PC-3 (cell line): ENCODE measurements around the gene NTM. TPM values are rescaled to one million over a fixed set of nuclear protein-coding genes. Genes with fewer than 3 reads are reported as not detected.

ENCODE experiments used
- ATAC-seq: fragments of 200-7000 bp; cut with Tn5 transposase; 2 replicates; pipeline ENCODE4 v1.9.1; 2020; ENCODE audit warnings: mild to moderate bottlenecking, moderate library complexity
- BruUV-seq: library from RNA; stranded (reverse); fragments of 400-500 nt; replicated peaks from 2 replicates; lab custom pipeline; 2021; lab: Mats Ljungman, UMichigan
- CTCF ChIA-PET: fragments of 300-600 bp; sonication (Branson Sonifier 250); formaldehyde crosslinking; loops from one replicate; lab custom pipeline; 2022; ENCODE audit warnings: antibody characterized with exemption; lab: Charles Lee
- POLR2A ChIA-PET: fragments of 300-600 bp; sonication (Branson Sonifier 250); formaldehyde crosslinking; loops from one replicate; lab custom pipeline; 2022; ENCODE audit warnings: antibody characterized with exemption; ENCODE audit not compliant: unreplicated experiment; lab: Charles Lee
- DNase-seq: peaks from one replicate; pipeline ENCODE4 v3.0.0-alpha.2; 2015
- H2AFZ ChIP-seq: fragments of 300-600 bp; sonication (generic); 2 replicates; pipeline ENCODE4 v1.6.0; 2016; ENCODE audit warnings: antibody characterized with exemption, low read length
- H3F3A ChIP-seq: fragments of 300-600 bp; sonication (generic); one replicate; pipeline ENCODE4 v1.6.0; 2017; ENCODE audit warnings: antibody characterized with exemption, low read length, control low read depth, mild to moderate bottlenecking; ENCODE audit not compliant: unreplicated experiment
- H3K27ac ChIP-seq: fragments of 300-600 bp; sonication (generic); 2 replicates; pipeline ENCODE4 v1.5.1; 2016; ENCODE audit warnings: mild to moderate bottlenecking, low read length
- H3K27me3 ChIP-seq: fragments of 300-600 bp; sonication (generic); 2 replicates; pipeline ENCODE4 v1.6.1; 2016; ENCODE audit warnings: low read length, mixed read lengths
- H3K36me3 ChIP-seq: fragments of 300-600 bp; sonication (generic); 2 replicates; pipeline ENCODE4 v1.6.1; 2016; ENCODE audit warnings: low read depth, mixed run types, low read length, mixed read lengths
- H3K4me1 ChIP-seq: fragments of 300-600 bp; sonication (generic); 2 replicates; pipeline ENCODE4 v1.5.1; 2016; ENCODE audit warnings: low read length; ENCODE audit not compliant: insufficient read depth
- H3K4me2 ChIP-seq: fragments of 300-600 bp; sonication (generic); 2 replicates; pipeline ENCODE4 v1.6.0; 2016; ENCODE audit warnings: low read length
- H3K4me3 ChIP-seq: fragments of 300-600 bp; sonication (generic); 2 replicates; pipeline ENCODE4 v1.5.1; 2016; ENCODE audit warnings: mild to moderate bottlenecking, low read length, mixed read lengths
- H3K79me2 ChIP-seq: fragments of 300-600 bp; sonication (generic); 2 replicates; pipeline ENCODE4 v1.6.1; 2017; ENCODE audit warnings: low read length, mixed read lengths
- H3K9ac ChIP-seq: fragments of 300-600 bp; sonication (generic); 2 replicates; pipeline ENCODE4 v1.6.0; 2016; ENCODE audit warnings: mild to moderate bottlenecking, low read length
- H3K9me2 ChIP-seq: fragments of 300-600 bp; sonication (generic); replicated peaks from 2 replicates; pipeline ENCODE4 v1.6.1; 2016; ENCODE audit warnings: mixed run types, low read length, mixed read lengths
- H3K9me3 ChIP-seq: fragments of 300-600 bp; sonication (generic); 2 replicates; pipeline ENCODE4 v1.6.1; 2016; ENCODE audit warnings: low read length, mixed read lengths
- H4K20me1 ChIP-seq: fragments of 300-600 bp; sonication (generic); 2 replicates; pipeline ENCODE4 v1.6.1; 2016; ENCODE audit warnings: low read length, mixed read lengths
- EZH2 ChIP-seq: fragments of 300-600 bp; sonication (generic); IDR thresholded peaks from one replicate; pipeline ENCODE4 v1.6.1; 2017; ENCODE audit warnings: antibody characterized with exemption, mild to moderate bottlenecking, low read length; ENCODE audit not compliant: unreplicated experiment
- EZH2phosphoT487 ChIP-seq: fragments of 300-600 bp; sonication (generic); IDR thresholded peaks from 2 replicates; pipeline ENCODE4 v1.6.1; 2018; ENCODE audit warnings: mild to moderate bottlenecking, antibody characterized with exemption, low read length, borderline replicate concordance
- intact Hi-C: fragments of 100-400 bp; cut with micrococcal nuclease; formaldehyde crosslinking; loops from 2 replicates; pipeline ENCODE4 v1.9.0; 2023
- total RNA-seq: library from RNA; depleted of rRNA; stranded (reverse); fragments of >200 nt; gene quantifications from 2 replicates; pipeline ENCODE4 v1.2.3, GENCODE V29; 2014
- TF ChIP-seq, protein P1 (sequence below): fragments of 300-600 bp; sonication (generic); conservative IDR thresholded peaks from 2 replicates; pipeline ENCODE4 v1.5.1; 2017; ENCODE audit warnings: antibody characterized with exemption, low read depth, mild to moderate bottlenecking, low read length

NTM gene
- total RNA-seq, 1 experiment from 2014 or later: not detected

DNA sequence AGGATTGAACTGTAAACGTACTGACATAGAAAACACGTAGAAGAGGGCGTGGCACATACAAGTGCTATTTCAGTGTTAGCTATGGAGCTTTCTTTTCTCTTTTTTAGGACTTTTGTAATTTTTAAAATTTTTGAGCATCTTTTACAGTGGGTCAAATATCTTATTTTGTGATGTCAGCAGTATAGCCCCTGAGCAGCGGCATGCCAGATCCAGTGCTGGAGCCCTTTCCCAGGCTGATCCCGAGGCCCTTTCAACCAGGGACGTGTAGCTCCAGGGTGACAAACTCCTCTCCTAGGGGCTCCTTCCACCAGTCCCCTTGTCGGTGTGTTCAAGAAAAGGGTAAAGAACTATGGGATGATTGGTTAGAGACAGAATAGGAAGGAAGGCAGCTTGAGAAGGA, 777.0 kb downstream of the NTM start:
- ATAC-seq (no peak), DNase-seq (no peak)
- H3K9me3 ChIP-seq: peaks cover 3% of the 10 kb centered on the region; the same call in 1 of the 2 replicates
- H3K27ac ChIP-seq: no peak overlapping the region
- H3K9ac ChIP-seq: no peak overlapping the region
- no peak overlapping the region for H3K4me3 ChIP-seq
- H3K4me2 ChIP-seq: no peak overlapping the region
- ChIA-PET POLR2A (no interaction called here), CTCF (no interaction called here)
- BruUV-seq: no TSS peak
- no peaks in the 10 kb centered on the region for H3F3A ChIP-seq
- TF ChIP-seq EZH2 (no peak), EZH2phosphoT487 (no peak)
- TF ChIP-seq, protein P1, sequence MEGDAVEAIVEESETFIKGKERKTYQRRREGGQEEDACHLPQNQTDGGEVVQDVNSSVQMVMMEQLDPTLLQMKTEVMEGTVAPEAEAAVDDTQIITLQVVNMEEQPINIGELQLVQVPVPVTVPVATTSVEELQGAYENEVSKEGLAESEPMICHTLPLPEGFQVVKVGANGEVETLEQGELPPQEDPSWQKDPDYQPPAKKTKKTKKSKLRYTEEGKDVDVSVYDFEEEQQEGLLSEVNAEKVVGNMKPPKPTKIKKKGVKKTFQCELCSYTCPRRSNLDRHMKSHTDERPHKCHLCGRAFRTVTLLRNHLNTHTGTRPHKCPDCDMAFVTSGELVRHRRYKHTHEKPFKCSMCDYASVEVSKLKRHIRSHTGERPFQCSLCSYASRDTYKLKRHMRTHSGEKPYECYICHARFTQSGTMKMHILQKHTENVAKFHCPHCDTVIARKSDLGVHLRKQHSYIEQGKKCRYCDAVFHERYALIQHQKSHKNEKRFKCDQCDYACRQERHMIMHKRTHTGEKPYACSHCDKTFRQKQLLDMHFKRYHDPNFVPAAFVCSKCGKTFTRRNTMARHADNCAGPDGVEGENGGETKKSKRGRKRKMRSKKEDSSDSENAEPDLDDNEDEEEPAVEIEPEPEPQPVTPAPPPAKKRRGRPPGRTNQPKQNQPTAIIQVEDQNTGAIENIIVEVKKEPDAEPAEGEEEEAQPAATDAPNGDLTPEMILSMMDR: no peak
- H4K20me1 ChIP-seq: no peaks in the 10 kb centered on the region
- H2AFZ ChIP-seq: no peak overlapping the region
- H3K4me1 ChIP-seq: no peaks in the 10 kb centered on the region
- no peaks in the 10 kb centered on the region for H3K27me3 ChIP-seq
- H3K36me3 ChIP-seq: no peaks in the 10 kb centered on the region
- H3K9me2 ChIP-seq: no peaks in the 10 kb centered on the region
- H3K79me2 ChIP-seq: no peaks in the 10 kb centered on the region
- intact Hi-C loops: no loop called here

DNA sequence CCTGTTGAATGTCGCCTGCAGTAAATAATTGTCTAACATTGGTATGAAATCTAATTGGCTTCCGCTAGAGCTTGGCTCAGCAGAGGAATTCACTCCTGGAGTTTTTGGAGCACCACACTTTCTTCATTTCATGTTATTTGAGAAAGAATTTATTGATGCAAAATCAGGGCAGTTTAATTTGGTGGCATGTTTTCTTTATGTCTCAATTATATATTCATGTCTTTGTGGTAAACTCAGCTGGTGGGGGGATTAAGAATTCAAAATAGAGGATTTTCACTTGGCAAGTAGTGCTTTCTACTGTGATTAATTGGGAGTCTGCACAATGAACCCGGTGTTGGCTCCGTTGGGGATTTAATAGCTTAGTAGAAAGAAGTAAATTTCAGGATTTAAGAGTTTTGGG, 784.4 kb downstream of the NTM start:
- Histone ChIP-seq H3K9me2 (no peaks in the 10 kb centered on the region), H3K4me2 (no peak overlapping the region), H3K27me3 (no peaks in the 10 kb centered on the region), H3K36me3 (no peaks in the 10 kb centered on the region), H3K79me2 (no peaks in the 10 kb centered on the region), H3K4me1 (no peaks in the 10 kb centered on the region), H2AFZ (no peak overlapping the region), H3K9ac (no peak overlapping the region), H3K4me3 (no peak overlapping the region), H3K9me3 (no peaks in the 10 kb centered on the region; the same call in 1 of the 2 replicates), H3K27ac (no peak overlapping the region), H3F3A (no peaks in the 10 kb centered on the region), H4K20me1 (no peaks in the 10 kb centered on the region)
- CTCF ChIA-PET: no interaction called here
- intact Hi-C loops: loop anchor here (5.0 kb wide), 1 partner anchor 42 kb away; no protein-coding TSS in a partner anchor
- BruUV-seq: no TSS peak
- POLR2A ChIA-PET: no interaction called here
- ATAC-seq (no peak), DNase-seq (no peak)
- TF ChIP-seq, protein P1: no peak

DNA sequence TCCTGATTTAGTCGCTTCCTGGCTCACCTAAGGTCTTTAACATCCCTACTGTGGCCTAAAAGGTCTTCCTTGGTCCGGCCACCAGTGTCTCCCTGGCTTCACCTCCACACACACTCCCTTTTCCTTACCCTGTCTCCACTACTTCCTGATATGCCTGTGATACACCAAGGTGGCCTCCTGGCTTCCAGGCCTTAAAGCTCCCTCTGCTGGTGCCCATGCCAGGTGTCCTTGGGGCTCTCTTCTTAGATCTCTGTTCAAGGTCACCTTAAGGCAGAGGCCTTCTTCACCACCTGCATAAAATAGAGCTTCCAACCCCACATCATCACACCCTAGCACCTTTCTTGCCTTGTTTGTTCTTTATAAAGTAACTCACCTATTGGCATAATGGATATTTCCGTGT, 787.7 kb downstream of the NTM start:
- no peaks in the 10 kb centered on the region for H4K20me1 ChIP-seq
- intact Hi-C loops: loop anchor here (1.0 to 5.0 kb wide), 2 partner anchors 31 to 46 kb away; no protein-coding TSS in a partner anchor
- no TSS peak for BruUV-seq
- H3K27ac ChIP-seq: no peak overlapping the region
- ChIA-PET CTCF (no interaction called here), POLR2A (no interaction called here)
- DNase-seq: peak; percentile 50
- no peak overlapping the region for H3K4me3 ChIP-seq
- no peaks in the 10 kb centered on the region for H3K27me3 ChIP-seq
- TF ChIP-seq, protein P1: peak; percentile 70
- no peak for TF ChIP-seq EZH2phosphoT487
- no peaks in the 10 kb centered on the region for H3F3A ChIP-seq
- H3K9me3 ChIP-seq: no peaks in the 10 kb centered on the region; the same call in 1 of the 2 replicates
- no peaks in the 10 kb centered on the region for H3K79me2 ChIP-seq
- H3K9ac ChIP-seq: no peak overlapping the region
- H2AFZ ChIP-seq: no peak overlapping the region
- peak; percentile 80 for ATAC-seq
- H3K9me2 ChIP-seq: no peaks in the 10 kb centered on the region
- no peak overlapping the region for H3K4me2 ChIP-seq
- H3K36me3 ChIP-seq: no peaks in the 10 kb centered on the region
- H3K4me1 ChIP-seq: no peaks in the 10 kb centered on the region
